Activated CD8-positive, alpha-beta T cell treated with anti-CD3 and anti-CD28 coated beads for 36 hours (primary cell): ENCODE results near the gene GSDME. TPM values are rescaled to one million over a fixed set of nuclear protein-coding genes. Genes with fewer than 3 reads are reported as not detected.

Experiments used
- ATAC-seq: fragments of 200-7000 bp; cut with Tn5 transposase; one replicate; pipeline ENCODE4 v1.10.0; 2021; ENCODE audit warnings: mild to moderate bottlenecking, moderate library complexity
- CTCF ChIA-PET: fragments of 350-600 bp; sonication (Branson Sonifier 250); formaldehyde crosslinking; loops from one replicate; lab custom pipeline; 2021; ENCODE audit warnings: antibody characterized with exemption; lab: Charles Lee
- POLR2A ChIA-PET: fragments of 350-600 bp; sonication (Branson Sonifier 250); formaldehyde crosslinking; loops from one replicate; lab custom pipeline; 2021; ENCODE audit warnings: antibody characterized with exemption; lab: Charles Lee
- DNase-seq: peaks from one replicate; pipeline ENCODE4 v3.0.0-alpha.2; 2020
- H3K27ac Mint-ChIP-seq: one replicate; pipeline ENCODE4 v1.8.0; 2021; ENCODE audit warnings: mild to moderate bottlenecking, mixed read lengths
- H3K27me3 Mint-ChIP-seq: one replicate; pipeline ENCODE4 v1.8.0; 2021; ENCODE audit warnings: mixed read lengths
- H3K36me3 Mint-ChIP-seq: one replicate; pipeline ENCODE4 v1.8.0; 2021; ENCODE audit warnings: low read depth, mixed read lengths
- H3K4me1 Mint-ChIP-seq: one replicate; pipeline ENCODE4 v1.8.0; 2021; ENCODE audit warnings: low read depth, mixed read lengths
- H3K4me3 Mint-ChIP-seq: one replicate; pipeline ENCODE4 v1.8.0; 2021; ENCODE audit warnings: mild to moderate bottlenecking, moderate library complexity, mixed read lengths
- H3K9me3 Mint-ChIP-seq: one replicate; pipeline ENCODE4 v1.8.0; 2021; ENCODE audit warnings: mixed read lengths
- CTCF ChIP-seq: fragments of 200-600 bp; IDR thresholded peaks from one replicate; pipeline ENCODE4 v1.8.0; 2022; ENCODE audit warnings: antibody characterized with exemption, mild to moderate bottlenecking
- intact Hi-C: fragments of 100-400 bp; cut with micrococcal nuclease; formaldehyde crosslinking; loops from one replicate; pipeline ENCODE4 v1.10.0; 2022
- total RNA-seq, 2 experiments: library from RNA; stranded (reverse); gene quantifications; one replicate each; pipeline ENCODE4 v1.2.3, GENCODE V29; 2021

GSDME gene
- total RNA-seq, 2 experiments from 2014 or later = 5.2 to 6.1 TPM

- no peak for TF ChIP-seq CTCF
Measured at GRCh38 chr7:24709585-24710360, 47.5 kb downstream of the GSDME start.

GRCh38 chr7:24709051-24709450 lies 48.2 kb downstream of the GSDME start:
- Mint-ChIP-seq H3K27me3 (peaks cover 9% of the 10 kb centered on the region), H3K4me3 (no peak overlapping the region), H3K27ac (no peak overlapping the region), H3K4me1 (no peaks in the 10 kb centered on the region), H3K36me3 (no peaks in the 10 kb centered on the region), H3K9me3 (no peaks in the 10 kb centered on the region)
- TF ChIP-seq CTCF = no peak
- no peak for ATAC-seq
- ChIA-PET CTCF (no interaction called here), POLR2A (no interaction called here)
- intact Hi-C loops = no loop called here
- no peak for DNase-seq

More at GRCh38 chr7:24709585-24710360, 47.5 kb downstream of the GSDME start:
- ATAC-seq (no peak), DNase-seq (no peak)
- ChIA-PET CTCF (no interaction called here), POLR2A (no interaction called here)
- intact Hi-C loops = no loop called here
- Mint-ChIP-seq H3K27ac (no peak overlapping the region), H3K9me3 (no peaks in the 10 kb centered on the region), H3K4me1 (no peaks in the 10 kb centered on the region), H3K27me3 (peaks cover 11% of the 10 kb centered on the region), H3K4me3 (no peak overlapping the region), H3K36me3 (no peaks in the 10 kb centered on the region)

- no peak for TF ChIP-seq CTCF
- Mint-ChIP-seq H3K4me1 (no peaks in the 10 kb centered on the region), H3K4me3 (no peak overlapping the region), H3K36me3 (no peaks in the 10 kb centered on the region), H3K27ac (no peak overlapping the region), H3K9me3 (no peaks in the 10 kb centered on the region), H3K27me3 (peaks cover 2% of the 10 kb centered on the region)
- intact Hi-C loops = no loop called here
- POLR2A ChIA-PET = no interaction called here
- DNase-seq (no peak), ATAC-seq (no peak)
- CTCF ChIA-PET = no interaction called here
Measured at GRCh38 chr7:24707988-24708615, 49.2 kb downstream of the GSDME start.

- Mint-ChIP-seq H3K27ac (no peak overlapping the region), H3K9me3 (no peaks in the 10 kb centered on the region), H3K4me1 (no peaks in the 10 kb centered on the region), H3K4me3 (no peak overlapping the region), H3K36me3 (no peaks in the 10 kb centered on the region), H3K27me3 (no peaks in the 10 kb centered on the region)
- no peak for TF ChIP-seq CTCF
- POLR2A ChIA-PET = no interaction called here
- CTCF ChIA-PET = no interaction called here
- intact Hi-C loops = no loop called here
- no peak for DNase-seq
- no peak for ATAC-seq
Measured at GRCh38 chr7:24706211-24707170, 50.8 kb downstream of the GSDME start.
